ENCODE measurements around the gene AUH.

AUH gene

GRCh38 chr9:91336786-91337185 lies 24.9 kb downstream of the AUH start:
- DNase-seq: no peak

- DNase-seq: no peak
Measured at GRCh38 chr9:91334053-91334452, 27.7 kb downstream of the AUH start.

- DNase-seq: no peak
Measured at GRCh38 chr9:91333551-91333950, 28.2 kb downstream of the AUH start.

DNA sequence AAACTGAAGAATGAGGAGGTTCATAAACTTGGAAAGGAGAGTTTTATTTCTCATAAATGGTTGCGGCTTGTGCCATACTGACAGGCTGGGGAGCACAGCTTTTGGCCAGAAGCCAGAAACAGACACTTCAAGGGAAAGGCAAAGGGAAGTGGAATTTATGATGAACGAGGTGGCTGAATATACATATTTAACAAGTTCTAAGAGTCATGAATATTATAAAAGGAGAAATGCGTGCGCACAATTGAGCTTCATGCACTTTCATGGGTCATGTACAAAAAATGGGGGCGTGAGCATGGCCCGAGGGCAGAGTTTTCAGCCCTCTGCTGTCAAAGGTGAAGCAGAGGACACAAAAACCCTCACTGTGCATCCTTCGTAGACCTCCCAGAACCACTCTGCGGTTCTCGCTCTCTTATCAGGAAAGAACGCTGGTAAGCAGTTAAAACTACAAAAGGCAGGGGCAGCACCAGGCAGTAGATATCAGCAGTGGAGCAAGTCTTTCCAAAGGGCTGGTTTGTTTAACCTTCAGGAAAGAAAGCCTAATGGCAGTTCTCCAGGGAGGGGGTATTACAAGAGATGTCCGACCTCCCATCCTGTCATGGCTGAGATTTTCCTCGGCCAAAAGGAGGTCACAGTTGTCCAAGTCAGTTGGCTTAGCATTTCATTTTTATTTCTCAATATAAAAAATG lies 29.0 kb downstream of the AUH start:
- no peak for DNase-seq

DNA sequence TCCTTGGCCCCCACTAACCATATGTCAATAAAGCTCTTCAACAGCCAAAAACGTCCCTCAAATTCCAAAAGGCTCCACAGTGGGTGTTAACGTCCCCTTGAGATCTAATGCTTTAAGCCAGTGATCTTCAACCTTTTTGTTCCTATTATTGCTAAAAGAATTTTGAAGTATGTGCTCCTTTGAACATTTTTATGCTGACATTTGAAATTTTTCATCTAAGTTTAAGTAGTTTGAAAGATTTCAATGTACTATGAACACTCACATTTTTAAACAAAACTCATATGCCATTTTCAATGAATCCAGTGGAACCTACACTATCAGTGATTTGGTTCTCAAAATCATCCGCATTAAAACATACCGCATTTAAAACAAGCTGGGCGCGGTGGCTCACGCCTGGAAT lies 29.9 kb downstream of the AUH start:
- no peak for DNase-seq

- DNase-seq: no peak
Measured at GRCh38 chr9:91328186-91328585, 33.5 kb downstream of the AUH start.

- no peak for DNase-seq
Measured at GRCh38 chr9:91321691-91322090, 40.0 kb downstream of the AUH start.

DNA sequence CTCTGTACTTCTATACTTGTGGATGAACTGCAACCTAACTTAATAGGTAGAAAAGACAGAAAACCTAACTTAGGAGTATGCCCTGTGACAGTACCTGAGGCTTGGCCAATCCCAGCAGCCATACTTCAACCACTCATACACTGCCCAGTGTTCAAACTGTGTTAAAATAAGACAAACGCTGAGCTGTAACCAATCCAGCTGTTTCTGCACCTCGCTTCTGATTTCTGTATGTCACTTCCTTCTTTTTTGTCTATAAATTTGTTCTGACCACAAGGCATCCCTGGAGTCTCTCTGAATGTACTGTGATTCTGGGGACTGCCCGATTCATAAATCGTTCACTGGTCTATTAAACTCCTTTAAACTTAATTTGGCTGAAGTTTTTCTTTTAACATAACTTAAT lies 41.4 kb downstream of the AUH start:
- DNase-seq: no peak

- no peak for DNase-seq
Measured at GRCh38 chr9:91316093-91316492, 45.6 kb downstream of the AUH start.

DNA sequence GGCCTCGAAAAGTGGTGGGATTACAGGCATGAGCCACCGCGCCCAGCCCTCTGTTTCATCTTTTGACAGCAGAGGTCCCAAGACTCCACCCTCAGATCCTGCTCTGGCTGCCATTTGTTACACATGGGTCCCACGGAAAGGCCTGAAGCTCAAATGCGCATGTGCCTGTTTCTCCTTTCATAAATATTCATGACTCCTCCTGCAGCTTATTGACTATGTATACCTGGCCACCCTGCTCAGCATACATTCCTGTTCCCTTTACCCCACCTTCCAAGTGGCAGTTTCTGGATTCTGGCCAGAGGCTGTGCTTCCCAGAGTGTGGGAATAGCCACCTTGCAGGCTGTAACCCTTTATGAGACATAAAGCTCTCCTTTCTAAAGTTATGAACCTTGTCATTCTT lies 46.5 kb downstream of the AUH start:
- DNase-seq: no peak

- DNase-seq: no peak
Measured at GRCh38 chr9:91312717-91313325, 48.9 kb downstream of the AUH start.

- no peak for DNase-seq
Measured at GRCh38 chr9:91310037-91310436, 51.7 kb downstream of the AUH start.

- no peak for DNase-seq
Measured at GRCh38 chr9:91308191-91308590, 53.5 kb downstream of the AUH start.

- no peak for DNase-seq
Measured at GRCh38 chr9:91307279-91307678, 54.4 kb downstream of the AUH start.

DNA sequence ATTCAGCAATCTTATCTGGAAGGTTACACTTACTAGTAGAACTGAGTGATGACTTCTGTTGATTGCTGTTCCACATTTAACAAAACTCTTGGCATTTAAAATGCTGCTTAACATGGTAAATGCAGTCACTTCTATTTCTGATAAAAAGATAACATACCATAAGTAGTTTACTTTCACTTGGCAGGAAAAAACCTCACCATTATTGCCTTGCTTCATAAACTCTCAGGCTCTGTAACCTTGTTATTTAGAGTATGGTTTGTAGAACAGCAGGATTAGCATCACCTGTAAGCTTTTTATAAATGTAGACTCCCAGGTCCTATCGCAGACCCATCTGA lies 55.5 kb downstream of the AUH start:
- no peak for DNase-seq

GRCh38 chr9:91305596-91306295 lies 56.0 kb downstream of the AUH start:
- no peak for DNase-seq

DNA sequence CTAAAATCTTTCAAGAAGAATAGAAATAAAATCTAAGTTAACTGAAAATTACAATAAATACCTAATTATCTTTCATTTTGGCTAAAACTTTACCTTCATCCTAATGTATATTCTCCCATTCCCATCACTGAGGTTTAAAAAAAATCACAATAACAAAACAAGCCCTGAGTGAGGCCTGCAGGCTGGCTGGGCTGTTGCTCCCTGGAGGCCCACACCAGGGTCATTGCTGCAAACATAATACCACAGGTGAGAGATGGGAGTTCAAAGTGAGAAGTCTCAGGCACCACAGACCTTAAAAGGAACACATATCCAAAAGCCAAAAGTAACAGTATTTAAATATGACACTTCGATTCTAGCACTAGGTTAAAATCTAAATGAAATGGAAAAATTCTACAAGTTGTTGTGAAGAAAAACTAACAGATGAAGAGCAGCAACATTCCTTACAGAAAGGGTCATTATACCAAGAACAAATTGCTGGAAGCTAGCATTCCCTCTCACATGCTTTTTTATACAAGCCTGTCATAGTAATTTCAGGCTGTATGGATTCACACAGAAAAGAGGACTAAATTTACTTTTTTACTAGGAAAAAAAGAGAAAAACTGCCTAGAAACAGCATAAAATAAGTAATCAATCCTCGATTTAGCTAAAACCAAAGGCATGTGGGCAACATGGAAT lies 57.8 kb downstream of the AUH start:
- no peak for DNase-seq

GRCh38 chr9:91302831-91303230 lies 58.9 kb downstream of the AUH start:
- DNase-seq: no peak

- DNase-seq: no peak
Measured at GRCh38 chr9:91301161-91301560, 60.6 kb downstream of the AUH start.

DNA sequence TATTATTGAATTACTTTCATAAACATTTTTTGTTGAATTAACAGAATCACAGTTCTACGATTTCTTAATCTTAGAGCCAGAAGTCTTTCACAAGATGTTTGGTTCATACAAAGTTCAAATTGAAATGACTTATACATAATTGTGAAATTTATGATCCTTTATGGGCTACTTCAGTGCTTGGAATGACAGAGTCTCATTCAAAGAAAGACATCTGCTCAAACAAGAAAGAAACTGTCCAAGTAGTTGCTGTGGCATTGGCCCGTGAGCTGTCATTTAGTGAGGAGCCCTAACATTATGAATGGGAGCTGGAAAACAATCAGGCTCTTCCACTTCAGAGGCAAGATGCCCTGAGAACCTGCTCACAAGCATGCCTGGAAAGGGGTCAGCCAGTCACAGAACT lies 63.4 kb downstream of the AUH start:
- DNase-seq: no peak

- no peak for DNase-seq
Measured at GRCh38 chr9:91297306-91297705, 64.4 kb downstream of the AUH start.

DNA sequence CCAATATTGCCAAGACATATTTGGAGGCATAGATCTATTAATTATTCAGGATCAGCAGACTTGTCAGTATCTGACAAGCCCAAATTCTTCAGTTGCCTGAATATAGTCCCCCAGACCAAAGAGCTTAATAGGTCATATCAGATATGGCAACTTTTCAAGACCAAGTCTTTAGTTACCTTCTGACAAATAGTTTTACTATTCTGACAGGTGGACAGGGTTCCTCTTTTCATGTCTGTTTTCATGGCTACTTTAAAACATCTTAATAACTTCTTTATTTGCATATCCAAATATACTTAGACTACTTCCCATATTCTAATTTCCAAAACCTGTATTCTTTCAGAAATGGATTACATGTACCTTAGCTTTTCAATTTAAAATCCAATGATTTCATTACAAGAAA lies 65.4 kb downstream of the AUH start:
- DNase-seq: no peak

- DNase-seq: no peak
Measured at GRCh38 chr9:91295357-91295756, 66.4 kb downstream of the AUH start.

- DNase-seq: no peak
Measured at GRCh38 chr9:91291866-91292265, 69.9 kb downstream of the AUH start.

All from T1000 (cell line).